ENCODE data around the gene LRRC1.

GRCh38 chr6:53829698-53830221 lies 35.0 kb downstream of the LRRC1 start:
- TF ChIP-seq CTCF (IDR thresholded peaks at IDR 0.05; ENCODE audit: borderline replicate concordance, extremely low read depth, low read length, poor library complexity, severe bottlenecking) (no peak), EZH2 (IDR thresholded peaks at IDR 0.05; ENCODE audit: borderline replicate concordance, low read depth, low read length, severe bottlenecking) (no peak)

Data from DND-41 (cell line).